ENCODE data around the gene SEC24D. TPM values are rescaled to one million over a fixed set of nuclear protein-coding genes. Genes with fewer than 3 reads are reported as not detected.

SEC24D gene
- total RNA-seq, 1 experiment from 2014 or later: 28.4 TPM

DNA sequence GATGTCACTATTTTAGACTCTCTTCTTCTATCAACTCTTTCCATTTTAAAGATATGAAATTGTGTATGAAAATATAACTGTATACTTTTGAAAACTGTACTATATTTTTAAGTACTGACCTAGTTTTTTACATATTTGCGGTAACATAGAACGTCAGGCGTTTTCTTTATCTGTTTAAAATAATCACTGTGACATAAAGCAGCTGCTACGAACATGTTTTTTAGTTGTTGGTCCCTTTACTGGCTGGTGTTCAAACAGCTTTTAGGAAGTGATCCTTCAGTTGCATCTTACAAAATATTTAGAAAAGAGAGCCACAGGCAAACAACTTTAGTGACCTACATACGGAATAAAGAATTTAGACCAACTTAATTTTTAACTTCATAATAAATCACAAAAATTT is 77.6 kb downstream of the SEC24D start:
- Mint-ChIP-seq H3K9me3 (ENCODE audit: low read depth, unreplicated experiment) (no peaks in the 10 kb centered on the region), H3K4me1 (ENCODE audit: low read depth, unreplicated experiment) (no peaks in the 10 kb centered on the region), H3K4me3 (ENCODE audit: low read depth, unreplicated experiment) (no peak overlapping the region), H3K27ac (ENCODE audit: unreplicated experiment) (no peak overlapping the region), H3K27me3 (ENCODE audit: unreplicated experiment) (no peaks in the 10 kb centered on the region), H3K36me3 (ENCODE audit: insufficient read depth, unreplicated experiment) (no peaks in the 10 kb centered on the region)
- no TSS peak for BruUV-seq (replicated peaks)
- TF ChIP-seq, protein P1, sequence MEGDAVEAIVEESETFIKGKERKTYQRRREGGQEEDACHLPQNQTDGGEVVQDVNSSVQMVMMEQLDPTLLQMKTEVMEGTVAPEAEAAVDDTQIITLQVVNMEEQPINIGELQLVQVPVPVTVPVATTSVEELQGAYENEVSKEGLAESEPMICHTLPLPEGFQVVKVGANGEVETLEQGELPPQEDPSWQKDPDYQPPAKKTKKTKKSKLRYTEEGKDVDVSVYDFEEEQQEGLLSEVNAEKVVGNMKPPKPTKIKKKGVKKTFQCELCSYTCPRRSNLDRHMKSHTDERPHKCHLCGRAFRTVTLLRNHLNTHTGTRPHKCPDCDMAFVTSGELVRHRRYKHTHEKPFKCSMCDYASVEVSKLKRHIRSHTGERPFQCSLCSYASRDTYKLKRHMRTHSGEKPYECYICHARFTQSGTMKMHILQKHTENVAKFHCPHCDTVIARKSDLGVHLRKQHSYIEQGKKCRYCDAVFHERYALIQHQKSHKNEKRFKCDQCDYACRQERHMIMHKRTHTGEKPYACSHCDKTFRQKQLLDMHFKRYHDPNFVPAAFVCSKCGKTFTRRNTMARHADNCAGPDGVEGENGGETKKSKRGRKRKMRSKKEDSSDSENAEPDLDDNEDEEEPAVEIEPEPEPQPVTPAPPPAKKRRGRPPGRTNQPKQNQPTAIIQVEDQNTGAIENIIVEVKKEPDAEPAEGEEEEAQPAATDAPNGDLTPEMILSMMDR (IDR thresholded peaks at IDR 0.05; ENCODE audit: unreplicated experiment): no peak
- CTCF ChIA-PET: no interaction called here
- intact Hi-C loops (cut with micrococcal nuclease; ENCODE audit: unreplicated experiment): no loop called here
- no peak for DNase-seq

DNA sequence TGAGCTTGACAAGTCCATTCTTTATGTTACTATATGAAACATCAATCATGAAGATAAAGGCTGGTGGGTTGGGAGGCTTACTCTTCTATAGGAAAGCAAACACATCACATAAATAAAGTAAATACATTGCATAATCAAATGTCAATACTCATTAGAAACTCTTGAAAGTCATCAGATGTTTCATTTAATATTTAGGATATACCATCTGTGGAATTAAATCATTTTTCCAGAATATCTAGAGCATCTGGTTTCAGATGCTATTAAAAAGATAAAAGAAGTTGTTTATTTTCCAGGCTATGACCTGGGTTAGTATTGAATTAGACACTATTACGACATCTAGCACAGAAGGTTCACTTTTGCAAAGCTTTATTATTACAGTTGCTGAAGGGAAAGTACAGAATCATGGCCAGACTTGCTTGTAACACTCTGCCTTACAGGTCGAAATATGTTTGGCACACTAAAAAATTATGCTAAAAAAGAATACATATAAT is 78.1 kb downstream of the SEC24D start:
- DNase-seq: no peak
- no TSS peak for BruUV-seq (replicated peaks)
- intact Hi-C loops (cut with micrococcal nuclease; ENCODE audit: unreplicated experiment): no loop called here
- no peak overlapping the region for H3K27ac Mint-ChIP-seq (ENCODE audit: unreplicated experiment)
- no peaks in the 10 kb centered on the region for H3K9me3 Mint-ChIP-seq (ENCODE audit: low read depth, unreplicated experiment)
- no peaks in the 10 kb centered on the region for H3K27me3 Mint-ChIP-seq (ENCODE audit: unreplicated experiment)
- no peaks in the 10 kb centered on the region for H3K4me1 Mint-ChIP-seq (ENCODE audit: low read depth, unreplicated experiment)
- H3K36me3 Mint-ChIP-seq (ENCODE audit: insufficient read depth, unreplicated experiment): no peaks in the 10 kb centered on the region
- no peak overlapping the region for H3K4me3 Mint-ChIP-seq (ENCODE audit: low read depth, unreplicated experiment)
- CTCF ChIA-PET: no interaction called here
- TF ChIP-seq, protein P1 (IDR thresholded peaks at IDR 0.05; ENCODE audit: unreplicated experiment): no peak

DNA sequence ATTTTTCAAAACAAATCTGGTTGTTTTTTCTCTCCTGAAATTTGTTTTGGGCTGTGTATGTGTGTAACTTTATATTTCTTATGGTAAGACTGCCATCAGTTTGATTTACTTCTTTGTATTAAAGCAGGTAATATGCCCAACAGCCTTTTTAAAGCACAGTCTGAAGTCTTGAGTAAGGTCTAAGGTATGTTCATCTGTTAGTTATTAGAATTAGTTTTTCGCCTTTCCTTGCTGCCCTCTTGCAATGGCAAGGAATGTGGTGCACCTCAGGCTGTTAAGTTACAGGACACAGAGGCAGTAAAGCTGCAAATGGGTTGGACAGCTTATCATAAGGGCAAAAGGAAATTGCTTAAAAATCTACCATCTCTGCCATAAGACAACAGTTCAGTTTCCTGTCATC is 79.0 kb downstream of the SEC24D start:
- no peak overlapping the region for H3K4me3 Mint-ChIP-seq (ENCODE audit: low read depth, unreplicated experiment)
- CTCF ChIA-PET: no interaction called here
- H3K36me3 Mint-ChIP-seq (ENCODE audit: insufficient read depth, unreplicated experiment): no peaks in the 10 kb centered on the region
- H3K4me1 Mint-ChIP-seq (ENCODE audit: low read depth, unreplicated experiment): no peaks in the 10 kb centered on the region
- H3K27me3 Mint-ChIP-seq (ENCODE audit: unreplicated experiment): no peaks in the 10 kb centered on the region
- H3K27ac Mint-ChIP-seq (ENCODE audit: unreplicated experiment): no peak overlapping the region
- no TSS peak for BruUV-seq (replicated peaks)
- H3K9me3 Mint-ChIP-seq (ENCODE audit: low read depth, unreplicated experiment): no peaks in the 10 kb centered on the region
- DNase-seq: no peak
- intact Hi-C loops (cut with micrococcal nuclease; ENCODE audit: unreplicated experiment): no loop called here
- TF ChIP-seq, protein P1 (IDR thresholded peaks at IDR 0.05; ENCODE audit: unreplicated experiment): no peak

DNA sequence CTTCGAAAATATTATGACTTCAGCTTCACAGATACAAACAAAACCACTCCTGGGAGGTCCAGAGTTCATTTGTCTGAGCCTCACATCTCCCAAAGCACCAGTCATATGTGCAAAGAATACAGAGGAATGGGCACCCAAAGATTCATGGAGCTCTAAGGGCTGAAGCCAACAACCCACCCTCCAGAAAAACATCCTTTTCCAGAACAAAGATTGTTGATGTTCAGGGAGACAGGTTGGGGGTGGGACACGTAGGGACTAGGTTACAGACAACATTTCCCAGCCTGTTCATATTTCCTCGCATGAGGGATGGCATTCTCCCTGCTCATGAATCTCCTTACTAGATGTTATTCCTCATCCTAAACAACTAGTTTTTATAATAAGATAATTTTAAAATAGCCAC is 79.5 kb downstream of the SEC24D start:
- Mint-ChIP-seq H3K36me3 (ENCODE audit: insufficient read depth, unreplicated experiment) (peaks cover 2% of the 10 kb centered on the region), H3K27ac (ENCODE audit: unreplicated experiment) (no peak overlapping the region), H3K9me3 (ENCODE audit: low read depth, unreplicated experiment) (no peaks in the 10 kb centered on the region), H3K4me1 (ENCODE audit: low read depth, unreplicated experiment) (no peaks in the 10 kb centered on the region), H3K27me3 (ENCODE audit: unreplicated experiment) (no peaks in the 10 kb centered on the region), H3K4me3 (ENCODE audit: low read depth, unreplicated experiment) (no peak overlapping the region)
- TF ChIP-seq, protein P1 (IDR thresholded peaks at IDR 0.05; ENCODE audit: unreplicated experiment): no peak
- DNase-seq: no peak
- intact Hi-C loops (cut with micrococcal nuclease; ENCODE audit: unreplicated experiment): no loop called here
- no TSS peak for BruUV-seq (replicated peaks)
- CTCF ChIA-PET: no interaction called here

Measured in Calu3 (cell line).